Neural cell (in vitro differentiated cells): Measurements from ENCODE around the gene CCDC74A.
"Not testable (repeated sequence)": the region's sequence is repeated elsewhere in the genome, so short reads cannot be mapped to it uniquely, and the experiment has no call there.

Experiments used
- MXI1 ChIP-seq: fragments of 450-650 bp; conservative IDR thresholded peaks from 2 replicates; pipeline ENCODE4 v1.6.1; 2014; ENCODE audit warnings: antibody characterized with exemption, mild to moderate bottlenecking; ENCODE audit not compliant: poor library complexity, severe bottlenecking
- POLR2AphosphoS5 ChIP-seq: IDR thresholded peaks from 2 replicates; pipeline ENCODE4 v1.6.1; 2012
- REST ChIP-seq: IDR thresholded peaks from 2 replicates; pipeline ENCODE4 v1.6.1; 2012; ENCODE audit warnings: borderline replicate concordance
- SMC3 ChIP-seq: fragments of 450-650 bp; conservative IDR thresholded peaks from 2 replicates; pipeline ENCODE4 v1.6.1; 2014; ENCODE audit warnings: antibody characterized with exemption, mild to moderate bottlenecking, moderate library complexity; ENCODE audit not compliant: poor library complexity
- TF ChIP-seq, protein P1 (sequence below): fragments of 450-650 bp; IDR thresholded peaks from 2 replicates; pipeline ENCODE4 v1.5.1; 2014; ENCODE audit warnings: antibody characterized with exemption, mild to moderate bottlenecking, moderate library complexity; ENCODE audit not compliant: poor library complexity, severe bottlenecking

DNA sequence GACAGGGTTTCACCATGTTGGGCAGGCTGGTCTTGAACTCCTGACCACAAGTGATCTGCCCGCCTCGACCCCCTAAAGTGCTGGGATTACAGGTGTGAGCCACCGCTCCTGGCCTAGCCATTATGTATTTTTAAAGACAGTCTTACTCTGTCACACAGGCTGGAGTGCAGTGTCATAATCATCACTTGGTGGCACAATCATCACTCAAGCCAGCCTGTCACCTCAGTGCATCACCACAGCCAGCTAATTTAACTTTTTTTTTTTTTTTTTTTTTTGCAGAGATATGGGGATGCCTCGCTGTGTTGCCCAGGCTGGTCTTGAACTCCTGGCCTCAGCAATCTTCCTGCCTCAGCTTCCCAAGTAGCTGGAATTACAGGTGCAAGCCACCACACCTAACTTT lies 24.1 kb upstream of the CCDC74A start:
- TF ChIP-seq POLR2AphosphoS5, MXI1, SMC3, REST: not testable (repeated sequence)
- TF ChIP-seq, protein P1, sequence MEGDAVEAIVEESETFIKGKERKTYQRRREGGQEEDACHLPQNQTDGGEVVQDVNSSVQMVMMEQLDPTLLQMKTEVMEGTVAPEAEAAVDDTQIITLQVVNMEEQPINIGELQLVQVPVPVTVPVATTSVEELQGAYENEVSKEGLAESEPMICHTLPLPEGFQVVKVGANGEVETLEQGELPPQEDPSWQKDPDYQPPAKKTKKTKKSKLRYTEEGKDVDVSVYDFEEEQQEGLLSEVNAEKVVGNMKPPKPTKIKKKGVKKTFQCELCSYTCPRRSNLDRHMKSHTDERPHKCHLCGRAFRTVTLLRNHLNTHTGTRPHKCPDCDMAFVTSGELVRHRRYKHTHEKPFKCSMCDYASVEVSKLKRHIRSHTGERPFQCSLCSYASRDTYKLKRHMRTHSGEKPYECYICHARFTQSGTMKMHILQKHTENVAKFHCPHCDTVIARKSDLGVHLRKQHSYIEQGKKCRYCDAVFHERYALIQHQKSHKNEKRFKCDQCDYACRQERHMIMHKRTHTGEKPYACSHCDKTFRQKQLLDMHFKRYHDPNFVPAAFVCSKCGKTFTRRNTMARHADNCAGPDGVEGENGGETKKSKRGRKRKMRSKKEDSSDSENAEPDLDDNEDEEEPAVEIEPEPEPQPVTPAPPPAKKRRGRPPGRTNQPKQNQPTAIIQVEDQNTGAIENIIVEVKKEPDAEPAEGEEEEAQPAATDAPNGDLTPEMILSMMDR, result not testable (repeated sequence)
